ENCODE data around the gene SAMMSON. TPM values are rescaled to one million over a fixed set of nuclear protein-coding genes. Genes with fewer than 3 reads are reported as not detected.
A peak's percentile ranks its signal among the peaks of the same experiment; 100 is the strongest.

Gene SAMMSON
- total and polyA plus RNA-seq, 2 donors (not counting 1 experiment from before 2014, with no cell fraction given), result under 0.01 TPM; not detected in 1

DNA sequence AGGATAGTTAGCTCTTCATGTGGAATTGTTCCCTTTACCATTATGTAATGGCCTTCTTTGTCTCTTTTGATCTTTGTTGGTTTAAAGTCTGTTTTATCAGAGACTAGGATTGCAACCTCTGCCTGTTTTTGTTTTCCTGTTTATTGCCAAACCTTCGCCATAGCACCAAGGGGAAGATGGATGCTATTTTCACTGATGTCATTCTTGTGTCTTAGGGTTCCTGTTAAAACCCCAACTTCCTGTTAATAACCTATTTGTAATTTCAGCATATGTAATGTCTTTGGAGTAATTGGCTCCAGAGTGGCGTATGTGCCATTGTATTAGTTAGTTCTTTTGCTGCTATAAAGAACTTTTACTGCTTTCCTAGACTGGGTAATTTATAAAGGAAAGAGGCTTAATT, 10.8 kb downstream of the SAMMSON start:
- Histone ChIP-seq H3K4me1 (ENCODE audit: control insufficient read depth, extremely low read depth, insufficient read depth, low read length) (no peaks in the 10 kb centered on the region), H3K4me3 (replicated peaks in 1 of 4; ENCODE audit: control extremely low read depth in 1 of 4, insufficient read depth in 1 of 4, low read depth in 3 of 4, low read length in 4 of 4) (no peak overlapping the region), H3K9ac (ENCODE audit: insufficient read depth, low read length) (no peak overlapping the region), H2AFZ (ENCODE audit: low read length) (no peak overlapping the region), H3K4me2 (ENCODE audit: extremely low read depth, insufficient read depth, low read length) (no peak overlapping the region), H3K27ac (ENCODE audit: insufficient read depth, low read length) (no peak overlapping the region), H3K36me3 (ENCODE audit: control insufficient read depth, insufficient read depth, low read length) (no peaks in the 10 kb centered on the region), H3K79me2 (ENCODE audit: control insufficient read depth, insufficient read depth, low read length) (no peaks in the 10 kb centered on the region), H4K20me1 (ENCODE audit: control insufficient read depth, extremely low read depth, insufficient read depth, low read length) (no peaks in the 10 kb centered on the region), H3K27me3 (ENCODE audit: control insufficient read depth, insufficient read depth, low read length) (no peaks in the 10 kb centered on the region), H3K9me3 (ENCODE audit: control insufficient read depth, insufficient read depth, low read depth, low read length) (no peaks in the 10 kb centered on the region)
- DNase-seq (ENCODE audit: low read depth in 2 of 2), result no peak
- TF ChIP-seq, protein P1, sequence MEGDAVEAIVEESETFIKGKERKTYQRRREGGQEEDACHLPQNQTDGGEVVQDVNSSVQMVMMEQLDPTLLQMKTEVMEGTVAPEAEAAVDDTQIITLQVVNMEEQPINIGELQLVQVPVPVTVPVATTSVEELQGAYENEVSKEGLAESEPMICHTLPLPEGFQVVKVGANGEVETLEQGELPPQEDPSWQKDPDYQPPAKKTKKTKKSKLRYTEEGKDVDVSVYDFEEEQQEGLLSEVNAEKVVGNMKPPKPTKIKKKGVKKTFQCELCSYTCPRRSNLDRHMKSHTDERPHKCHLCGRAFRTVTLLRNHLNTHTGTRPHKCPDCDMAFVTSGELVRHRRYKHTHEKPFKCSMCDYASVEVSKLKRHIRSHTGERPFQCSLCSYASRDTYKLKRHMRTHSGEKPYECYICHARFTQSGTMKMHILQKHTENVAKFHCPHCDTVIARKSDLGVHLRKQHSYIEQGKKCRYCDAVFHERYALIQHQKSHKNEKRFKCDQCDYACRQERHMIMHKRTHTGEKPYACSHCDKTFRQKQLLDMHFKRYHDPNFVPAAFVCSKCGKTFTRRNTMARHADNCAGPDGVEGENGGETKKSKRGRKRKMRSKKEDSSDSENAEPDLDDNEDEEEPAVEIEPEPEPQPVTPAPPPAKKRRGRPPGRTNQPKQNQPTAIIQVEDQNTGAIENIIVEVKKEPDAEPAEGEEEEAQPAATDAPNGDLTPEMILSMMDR (conservative IDR thresholded peaks at IDR 0.05 in 1 of 2, IDR thresholded peaks at IDR 0.05 in 1 of 2; ENCODE audit: low read depth in 1 of 2, low read length in 2 of 2), result no peak
- no peak for TF ChIP-seq EZH2 (IDR thresholded peaks at IDR 0.05; ENCODE audit: low read length, missing control alignments)

DNA sequence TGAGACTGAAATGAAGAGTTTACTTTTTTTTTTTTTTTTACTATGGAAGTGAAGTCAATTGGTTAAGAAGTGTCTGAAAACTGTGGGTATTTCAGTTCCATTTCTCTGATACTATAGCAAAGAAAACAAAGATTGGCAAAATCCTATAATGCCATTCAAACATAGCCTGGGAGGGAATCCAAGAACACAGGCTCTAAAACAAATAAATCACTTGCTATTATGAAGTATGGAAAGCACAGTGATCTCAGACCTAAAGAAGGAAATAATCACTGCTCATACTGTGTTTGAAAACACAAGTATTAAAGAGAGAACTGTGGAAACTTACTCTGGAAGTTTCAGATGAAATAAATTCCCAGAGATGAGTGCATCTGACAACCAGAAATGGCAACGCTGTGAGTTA, 12.0 kb downstream of the SAMMSON start:
- Histone ChIP-seq H2AFZ (ENCODE audit: low read length) (no peak overlapping the region), H3K4me3 (replicated peaks in 1 of 4; ENCODE audit: control extremely low read depth in 1 of 4, insufficient read depth in 1 of 4, low read depth in 3 of 4, low read length in 4 of 4) (no peak overlapping the region), H3K9ac (ENCODE audit: insufficient read depth, low read length) (no peak overlapping the region), H3K27ac (ENCODE audit: insufficient read depth, low read length) (no peak overlapping the region), H3K27me3 (ENCODE audit: control insufficient read depth, insufficient read depth, low read length) (no peaks in the 10 kb centered on the region), H4K20me1 (ENCODE audit: control insufficient read depth, extremely low read depth, insufficient read depth, low read length) (no peaks in the 10 kb centered on the region), H3K4me1 (ENCODE audit: control insufficient read depth, extremely low read depth, insufficient read depth, low read length) (no peaks in the 10 kb centered on the region), H3K9me3 (ENCODE audit: control insufficient read depth, insufficient read depth, low read depth, low read length) (no peaks in the 10 kb centered on the region), H3K4me2 (ENCODE audit: extremely low read depth, insufficient read depth, low read length) (no peak overlapping the region), H3K36me3 (ENCODE audit: control insufficient read depth, insufficient read depth, low read length) (no peaks in the 10 kb centered on the region), H3K79me2 (ENCODE audit: control insufficient read depth, insufficient read depth, low read length) (no peaks in the 10 kb centered on the region)
- no peak for TF ChIP-seq EZH2 (IDR thresholded peaks at IDR 0.05; ENCODE audit: low read length, missing control alignments)
- peak in 1 of 2 donors; percentile 88 for DNase-seq (ENCODE audit: low read depth in 2 of 2)

DNA sequence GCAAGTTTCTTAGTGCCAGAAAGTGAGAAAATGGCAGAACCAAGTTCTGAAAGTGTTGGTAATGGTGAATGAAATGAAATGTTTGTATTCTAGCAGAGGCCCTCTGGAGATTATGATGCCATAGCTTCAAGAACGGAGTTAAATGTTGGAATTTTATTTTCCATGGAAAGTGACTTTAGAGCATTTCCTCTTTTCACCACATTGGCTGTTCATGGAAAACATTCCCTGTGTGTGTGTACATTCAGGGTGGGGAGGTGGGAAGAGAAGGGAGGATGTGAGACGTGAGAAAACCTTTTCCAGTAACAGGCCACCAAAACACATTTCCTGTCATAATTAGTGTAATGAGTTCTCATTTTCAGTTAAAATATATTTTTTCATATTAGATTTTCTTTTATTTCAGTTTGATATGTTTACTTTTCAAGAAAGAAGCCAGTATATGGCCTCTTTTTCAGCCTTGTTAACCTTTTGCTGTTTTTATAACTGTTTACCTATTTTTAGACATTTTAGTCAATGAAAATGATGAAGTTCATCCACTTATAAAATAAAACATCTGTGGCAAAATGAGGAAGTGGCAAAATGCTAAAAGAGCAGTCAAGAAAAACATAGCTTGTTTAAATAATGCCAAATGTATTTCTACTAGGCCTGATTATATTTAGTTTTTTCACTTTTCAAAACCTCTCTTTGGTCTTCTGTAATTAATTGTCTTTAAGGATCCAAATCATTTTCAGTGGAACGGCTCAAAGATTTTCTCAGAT, 21.6 kb downstream of the SAMMSON start:
- H3K79me2 ChIP-seq (ENCODE audit: control insufficient read depth, insufficient read depth, low read length), result no peaks in the 10 kb centered on the region
- no peaks in the 10 kb centered on the region for H4K20me1 ChIP-seq (ENCODE audit: control insufficient read depth, extremely low read depth, insufficient read depth, low read length)
- H3K4me1 ChIP-seq (ENCODE audit: control insufficient read depth, extremely low read depth, insufficient read depth, low read length), result no peaks in the 10 kb centered on the region
- H2AFZ ChIP-seq (ENCODE audit: low read length), result no peak overlapping the region
- H3K4me2 ChIP-seq (ENCODE audit: extremely low read depth, insufficient read depth, low read length), result no peak overlapping the region
- no peaks in the 10 kb centered on the region for H3K27me3 ChIP-seq (ENCODE audit: control insufficient read depth, insufficient read depth, low read length)
- H3K9me3 ChIP-seq (ENCODE audit: control insufficient read depth, insufficient read depth, low read depth, low read length), result no peaks in the 10 kb centered on the region
- H3K9ac ChIP-seq (ENCODE audit: insufficient read depth, low read length), result no peak overlapping the region
- H3K27ac ChIP-seq (ENCODE audit: insufficient read depth, low read length), result no peak overlapping the region
- H3K4me3 ChIP-seq (replicated peaks in 1 of 4; ENCODE audit: control extremely low read depth in 1 of 4, insufficient read depth in 1 of 4, low read depth in 3 of 4, low read length in 4 of 4), result no peak overlapping the region
- TF ChIP-seq, protein P1 (conservative IDR thresholded peaks at IDR 0.05 in 1 of 2, IDR thresholded peaks at IDR 0.05 in 1 of 2; ENCODE audit: low read depth in 1 of 2, low read length in 2 of 2), result no peak
- no peak for TF ChIP-seq EZH2 (IDR thresholded peaks at IDR 0.05; ENCODE audit: low read length, missing control alignments)
- H3K36me3 ChIP-seq (ENCODE audit: control insufficient read depth, insufficient read depth, low read length), result no peaks in the 10 kb centered on the region
- DNase-seq (ENCODE audit: low read depth in 2 of 2), result no peak

All from fibroblast of lung (primary cell).